Testis (tissue), 3 donors: ENCODE data around the gene IL21. TPM values are rescaled to one million over a fixed set of nuclear protein-coding genes. Genes with fewer than 3 reads are reported as not detected.

Source experiments
- DNase-seq: peaks from one replicate; pipeline ENCODE4 v3.0.0-alpha.2; 2019
- H3K27ac ChIP-seq, 2 donors: fragments of 200-600 bp; sonication (generic); one replicate each; pipeline ENCODE4 v1.5.1; 2019
- H3K27me3 ChIP-seq: fragments of 200-600 bp; sonication (generic); one replicate; pipeline ENCODE4 v1.5.1; 2019
- H3K36me3 ChIP-seq: fragments of 200-600 bp; sonication (generic); one replicate; pipeline ENCODE4 v1.5.1; 2017; ENCODE audit warnings: low read depth; ENCODE audit errors: missing control alignments
- H3K4me1 ChIP-seq: fragments of 200-600 bp; sonication (generic); one replicate; pipeline ENCODE4 v1.5.1; 2019
- H3K4me3 ChIP-seq, 2 donors: fragments of 200-600 bp; sonication (generic); one replicate each; pipeline ENCODE4 v1.5.1; 2017 to 2019
- H3K9me3 ChIP-seq: fragments of 200-600 bp; sonication (generic); one replicate; pipeline ENCODE4 v1.5.1; 2017
- POLR2A ChIP-seq: fragments of 450-650 bp; IDR thresholded peaks from one replicate; pipeline ENCODE4 v1.6.1; 2017; ENCODE audit warnings: antibody characterized with exemption, mild to moderate bottlenecking, moderate library complexity
- WGBS, 2 donors: methylation state at CpG; one replicate each; pipeline ENCODE4 v1.1.5; 2018; 5-methylcytosine and 5-hydroxymethylcytosine counted together
- intact Hi-C: fragments of 100-400 bp; cut with DNase I; formaldehyde crosslinking; loops from one replicate; pipeline ENCODE4 v1.15.1; 2023; ENCODE audit warnings: low total_unique reads
- polyA plus RNA-seq: library from polyadenylated mRNA; stranded (reverse); fragments of 350-450 nt; fragmentation: Illumina TruSeq; extraction: RNeasy Lipid Tissue Mini Kit (QIAGEN cat#74804); gene quantifications from one replicate; pipeline ENCODE4 v1.2.3, GENCODE V29; 2014; ENCODE audit warnings: low read depth, low replicate concordance; ENCODE audit not compliant: insufficient read depth
- total RNA-seq, 2 donors: library from RNA; depleted of rRNA; stranded (reverse); fragments of >200 nt; gene quantifications; one replicate each; pipeline ENCODE4 v1.2.3, GENCODE V29; 2016
- TF ChIP-seq, protein P1 (sequence below), 3 experiments: fragments of 450-650 bp in 2 of 3; fragments of 200-600 bp in 1 of 3; sonication (generic) in 1 of 3; IDR thresholded peaks; one replicate each; pipeline ENCODE4 v1.5.1; 2016 to 2019; ENCODE audit warnings: antibody characterized with exemption in 3 of 3, mild to moderate bottlenecking in 2 of 3, moderate library complexity in 1 of 3

IL21 gene
- total and polyA plus RNA-seq, 3 donors from 2014 or later: 1.3 TPM; not detected in 2

DNA sequence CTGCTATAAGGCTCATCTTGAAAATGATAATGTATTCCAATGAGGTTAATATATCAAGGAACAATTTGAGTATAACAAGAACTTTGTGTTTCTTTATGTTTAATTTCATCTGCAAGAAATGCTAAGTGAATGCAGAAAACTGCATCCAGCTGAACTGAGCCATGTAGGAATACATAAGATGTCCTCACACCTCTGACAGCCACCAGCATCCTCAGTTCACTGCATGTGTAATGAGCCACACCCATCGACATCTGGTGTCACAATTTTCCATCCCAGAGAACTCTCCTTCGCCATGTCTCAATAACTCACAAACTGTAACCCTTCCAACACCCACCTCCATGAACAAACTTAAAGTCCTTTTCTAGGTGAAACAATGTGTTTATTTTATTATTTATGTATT, 3.3 kb upstream of the IL21 start:
- Histone ChIP-seq H3K36me3 (no peaks in the 10 kb centered on the region), H3K4me3 (no peak overlapping the region), H3K9me3 (no peaks in the 10 kb centered on the region), H3K27ac (no peak overlapping the region), H3K27me3 (no peaks in the 10 kb centered on the region), H3K4me1 (no peaks in the 10 kb centered on the region)
- WGBS, 2 donors: 54 to 87% methylated on average over 2 of the region's 2 CpGs
- intact Hi-C loops: no loop called here
- no peak for DNase-seq
- TF ChIP-seq POLR2A: no peak
- TF ChIP-seq, protein P1, sequence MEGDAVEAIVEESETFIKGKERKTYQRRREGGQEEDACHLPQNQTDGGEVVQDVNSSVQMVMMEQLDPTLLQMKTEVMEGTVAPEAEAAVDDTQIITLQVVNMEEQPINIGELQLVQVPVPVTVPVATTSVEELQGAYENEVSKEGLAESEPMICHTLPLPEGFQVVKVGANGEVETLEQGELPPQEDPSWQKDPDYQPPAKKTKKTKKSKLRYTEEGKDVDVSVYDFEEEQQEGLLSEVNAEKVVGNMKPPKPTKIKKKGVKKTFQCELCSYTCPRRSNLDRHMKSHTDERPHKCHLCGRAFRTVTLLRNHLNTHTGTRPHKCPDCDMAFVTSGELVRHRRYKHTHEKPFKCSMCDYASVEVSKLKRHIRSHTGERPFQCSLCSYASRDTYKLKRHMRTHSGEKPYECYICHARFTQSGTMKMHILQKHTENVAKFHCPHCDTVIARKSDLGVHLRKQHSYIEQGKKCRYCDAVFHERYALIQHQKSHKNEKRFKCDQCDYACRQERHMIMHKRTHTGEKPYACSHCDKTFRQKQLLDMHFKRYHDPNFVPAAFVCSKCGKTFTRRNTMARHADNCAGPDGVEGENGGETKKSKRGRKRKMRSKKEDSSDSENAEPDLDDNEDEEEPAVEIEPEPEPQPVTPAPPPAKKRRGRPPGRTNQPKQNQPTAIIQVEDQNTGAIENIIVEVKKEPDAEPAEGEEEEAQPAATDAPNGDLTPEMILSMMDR (IDR thresholded peaks at IDR 0.05): no peak

DNA sequence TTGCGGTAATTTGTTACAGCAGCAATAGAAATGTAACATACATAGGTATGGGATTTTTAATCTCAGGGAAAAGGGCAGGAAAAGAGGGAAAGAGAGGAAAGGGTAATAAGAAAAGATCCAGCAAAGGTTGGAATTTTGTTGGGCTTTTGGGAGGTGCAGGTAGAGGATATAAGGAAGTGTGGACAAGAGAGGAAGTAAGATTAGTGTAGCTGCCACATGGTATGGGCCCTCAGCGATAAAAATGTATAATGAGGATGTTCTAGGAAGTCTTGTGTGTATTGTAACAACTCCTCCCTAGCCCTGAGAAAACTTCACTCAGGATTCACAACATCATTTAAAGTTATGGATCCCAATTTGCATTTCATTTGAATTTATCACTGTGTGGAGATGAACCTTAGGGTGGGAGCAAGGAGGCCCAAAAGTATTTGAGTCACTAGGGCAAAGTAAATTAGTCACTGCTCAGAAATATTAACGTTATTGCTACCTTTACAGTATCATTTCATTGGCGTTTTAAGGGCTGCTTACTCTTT, 2.8 kb upstream of the IL21 start:
- intact Hi-C loops: no loop called here
- TF ChIP-seq, protein P1 (IDR thresholded peaks at IDR 0.05): no peak
- TF ChIP-seq POLR2A: no peak
- H3K27ac ChIP-seq: no peak overlapping the region

DNA sequence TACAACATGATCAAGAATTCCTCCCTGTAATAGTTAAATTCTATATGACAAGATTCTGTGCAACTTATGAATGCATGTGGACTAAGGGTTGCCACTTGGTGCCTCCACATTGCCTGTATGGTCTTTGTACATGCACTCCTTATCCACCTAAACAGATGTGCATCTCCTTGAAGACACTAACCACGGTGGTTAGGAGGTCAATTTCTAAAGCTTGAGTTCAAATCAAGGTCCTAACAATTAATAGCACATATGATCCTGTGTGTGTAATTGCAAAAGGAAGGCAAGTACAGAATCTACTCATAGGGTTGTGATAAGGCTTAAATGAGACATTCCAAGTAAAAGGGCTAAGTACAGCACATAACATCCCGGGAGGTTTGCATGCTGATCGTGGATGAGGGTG, 1.5 kb upstream of the IL21 start:
- TF ChIP-seq POLR2A: no peak
- TF ChIP-seq, protein P1 (IDR thresholded peaks at IDR 0.05): no peak
- 71 to 84% methylated on average over 3 of the region's 3 CpGs for WGBS, 2 donors

More for the DNA sequence above, 2.8 kb upstream of the IL21 start:
- no peak overlapping the region for H3K4me3 ChIP-seq
- no peak for DNase-seq
- no peaks in the 10 kb centered on the region for H3K9me3 ChIP-seq
- H3K36me3 ChIP-seq: no peaks in the 10 kb centered on the region
- H3K27me3 ChIP-seq: no peaks in the 10 kb centered on the region
- no peaks in the 10 kb centered on the region for H3K4me1 ChIP-seq
- WGBS, 2 donors: 85 to 92% methylated on average over 4 of the region's 4 CpGs

DNA sequence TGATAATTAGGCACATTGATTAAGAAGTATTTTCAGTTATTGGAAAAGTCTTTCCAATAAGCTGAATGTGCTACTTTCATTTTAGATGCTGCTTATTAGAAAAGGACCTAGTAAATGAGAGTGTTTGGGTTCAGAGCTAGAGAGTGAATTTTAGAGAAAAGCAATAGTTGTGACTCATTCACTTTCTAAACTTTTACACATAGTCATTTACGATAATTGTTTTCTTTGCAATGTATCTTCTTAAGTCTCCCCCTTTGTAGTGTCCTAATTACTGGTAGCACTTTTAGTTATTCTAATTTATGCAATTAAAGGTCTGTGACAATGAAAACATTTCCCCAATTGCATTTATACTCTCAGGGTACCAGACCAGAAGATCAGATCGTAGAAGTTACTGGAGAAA, 1.3 kb downstream of the IL21 start:
- intact Hi-C loops: no loop called here
- no peaks in the 10 kb centered on the region for H3K36me3 ChIP-seq
- no peaks in the 10 kb centered on the region for H3K9me3 ChIP-seq
- H3K4me1 ChIP-seq: no peaks in the 10 kb centered on the region
- no peaks in the 10 kb centered on the region for H3K27me3 ChIP-seq
- WGBS, 2 donors: 93 to 95% methylated on average over 2 of the region's 2 CpGs
- no peak overlapping the region for H3K27ac ChIP-seq
- DNase-seq: no peak
- no peak overlapping the region for H3K4me3 ChIP-seq
- TF ChIP-seq POLR2A: no peak
- TF ChIP-seq, protein P1 (IDR thresholded peaks at IDR 0.05): no peak

More for the DNA sequence above, 1.5 kb upstream of the IL21 start:
- DNase-seq: no peak
- Histone ChIP-seq H3K27ac (no peak overlapping the region), H3K4me1 (no peaks in the 10 kb centered on the region), H3K27me3 (no peaks in the 10 kb centered on the region), H3K4me3 (no peak overlapping the region), H3K36me3 (no peaks in the 10 kb centered on the region), H3K9me3 (no peaks in the 10 kb centered on the region)
- intact Hi-C loops: no loop called here
